Gastrocnemius medialis (tissue), 4 donors: ENCODE results near the gene RBFOX2.

Source experiments
- POLR2A ChIP-seq, 2 donors: fragments of 450-650 bp; IDR thresholded peaks; one replicate each; pipeline ENCODE4 v1.6.1; 2017; ENCODE audit warnings: antibody characterized with exemption in 2 of 2, mild to moderate bottlenecking in 2 of 2, moderate library complexity in 2 of 2
- TF ChIP-seq, protein P1 (sequence below), 5 experiments: fragments of 450-650 bp in 3 of 5; fragments of 200-600 bp in 2 of 5; sonication (generic) in 2 of 5; IDR thresholded peaks in 4 of 5; conservative IDR thresholded peaks in 1 of 5; 1 replicate in 4 of 5; 2 replicates in 1 of 5; pipeline ENCODE4 v1.5.1; 2016 to 2019; ENCODE audit warnings: antibody characterized with exemption in 5 of 5, mild to moderate bottlenecking in 3 of 5, moderate library complexity in 3 of 5

DNA sequence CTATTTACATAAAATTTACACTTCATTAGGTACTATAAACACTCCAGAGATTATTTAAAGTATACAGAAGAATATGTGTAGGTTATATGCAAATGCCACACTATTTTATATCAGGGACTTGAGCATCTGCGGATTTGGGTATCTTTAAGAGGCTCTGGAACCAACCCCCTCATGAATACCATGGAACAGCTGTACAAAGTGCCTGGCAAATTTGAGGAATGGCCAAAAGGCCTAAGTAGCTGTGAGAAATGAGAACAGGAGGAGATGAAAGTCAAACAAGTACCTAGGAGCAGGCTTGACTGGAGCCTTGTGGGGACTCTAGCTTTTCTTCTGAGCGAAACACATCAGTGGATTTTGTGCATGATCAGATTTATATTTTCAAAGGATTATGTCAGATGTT, 149.3 kb downstream of the RBFOX2 start:
- TF ChIP-seq, protein P1, sequence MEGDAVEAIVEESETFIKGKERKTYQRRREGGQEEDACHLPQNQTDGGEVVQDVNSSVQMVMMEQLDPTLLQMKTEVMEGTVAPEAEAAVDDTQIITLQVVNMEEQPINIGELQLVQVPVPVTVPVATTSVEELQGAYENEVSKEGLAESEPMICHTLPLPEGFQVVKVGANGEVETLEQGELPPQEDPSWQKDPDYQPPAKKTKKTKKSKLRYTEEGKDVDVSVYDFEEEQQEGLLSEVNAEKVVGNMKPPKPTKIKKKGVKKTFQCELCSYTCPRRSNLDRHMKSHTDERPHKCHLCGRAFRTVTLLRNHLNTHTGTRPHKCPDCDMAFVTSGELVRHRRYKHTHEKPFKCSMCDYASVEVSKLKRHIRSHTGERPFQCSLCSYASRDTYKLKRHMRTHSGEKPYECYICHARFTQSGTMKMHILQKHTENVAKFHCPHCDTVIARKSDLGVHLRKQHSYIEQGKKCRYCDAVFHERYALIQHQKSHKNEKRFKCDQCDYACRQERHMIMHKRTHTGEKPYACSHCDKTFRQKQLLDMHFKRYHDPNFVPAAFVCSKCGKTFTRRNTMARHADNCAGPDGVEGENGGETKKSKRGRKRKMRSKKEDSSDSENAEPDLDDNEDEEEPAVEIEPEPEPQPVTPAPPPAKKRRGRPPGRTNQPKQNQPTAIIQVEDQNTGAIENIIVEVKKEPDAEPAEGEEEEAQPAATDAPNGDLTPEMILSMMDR (IDR thresholded peaks at IDR 0.05 in 4 of 5, conservative IDR thresholded peaks at IDR 0.05 in 1 of 5): no peak
- TF ChIP-seq POLR2A (IDR thresholded peaks at IDR 0.05): no peak
